Stimulated activated effector memory CD8-positive, alpha-beta T cell treated with anti-CD3 and anti-CD28 coated beads, Interleukin-12 subunit alpha, Interleukin-12 subunit beta, amount 100 ng/mL, for 72 hours (primary cell): Measurements from ENCODE around the gene PTPRN2.
"Not testable (repeated sequence)": the region's sequence is repeated elsewhere in the genome, so short reads cannot be mapped to it uniquely, and the experiment has no call there.

Experiments
- ATAC-seq: fragments of 150-1000 bp; cut with Tn5 transposase; 2 replicates; pipeline ENCODE4 v1.10.0; 2021
- DNase-seq, 2 donors: peaks; one replicate each; pipeline ENCODE4 v3.0.0; 2021 to 2022; ENCODE audit warnings: low spot score in 2 of 2
- H3K27ac Mint-ChIP-seq: one replicate; pipeline ENCODE4 v1.8.0; 2022; ENCODE audit warnings: mild to moderate bottlenecking, mixed read lengths
- H3K36me3 Mint-ChIP-seq: one replicate; pipeline ENCODE4 v1.8.0; 2022; ENCODE audit warnings: mild to moderate bottlenecking, mixed read lengths
- H3K4me1 Mint-ChIP-seq: one replicate; pipeline ENCODE4 v1.8.0; 2022; ENCODE audit warnings: mixed read lengths
- H3K4me3 Mint-ChIP-seq: one replicate; pipeline ENCODE4 v1.8.0; 2022; ENCODE audit warnings: mild to moderate bottlenecking, mixed read lengths
- H3K9me3 Mint-ChIP-seq: one replicate; pipeline ENCODE4 v1.8.0; 2022; ENCODE audit warnings: mixed read lengths

The PTPRN2 gene

GRCh38 chr7:158037211-158037610 lies 550.4 kb downstream of the PTPRN2 start:
- H3K9me3 Mint-ChIP-seq: peaks cover 12% of the 10 kb centered on the region
- no peak for DNase-seq
- no peak overlapping the region for H3K4me3 Mint-ChIP-seq
- no peak overlapping the region for H3K27ac Mint-ChIP-seq
- ATAC-seq: no peak
- H3K36me3 Mint-ChIP-seq: no peaks in the 10 kb centered on the region
- H3K4me1 Mint-ChIP-seq: no peaks in the 10 kb centered on the region

- H3K36me3 Mint-ChIP-seq: no peaks in the 10 kb centered on the region
- peaks cover 11% of the 10 kb centered on the region for H3K9me3 Mint-ChIP-seq
- DNase-seq (no peak), ATAC-seq (no peak)
- no peak overlapping the region for H3K27ac Mint-ChIP-seq
- no peak overlapping the region for H3K4me3 Mint-ChIP-seq
- H3K4me1 Mint-ChIP-seq: no peaks in the 10 kb centered on the region
Measured at GRCh38 chr7:158035343-158035742, 552.3 kb downstream of the PTPRN2 start.

GRCh38 chr7:158034571-158034970 lies 553.1 kb downstream of the PTPRN2 start:
- DNase-seq (no peak), ATAC-seq (no peak)
- Mint-ChIP-seq H3K4me3 (no peak overlapping the region), H3K4me1 (no peaks in the 10 kb centered on the region), H3K27ac (no peak overlapping the region), H3K36me3 (no peaks in the 10 kb centered on the region), H3K9me3 (peaks cover 4% of the 10 kb centered on the region)

- not testable (repeated sequence) for ATAC-seq, H3K27ac Mint-ChIP-seq
Measured at GRCh38 chr7:158033925-158034324, 553.7 kb downstream of the PTPRN2 start.

GRCh38 chr7:158033196-158033595 lies 554.4 kb downstream of the PTPRN2 start:
- no peak overlapping the region for H3K4me3 Mint-ChIP-seq
- no peaks in the 10 kb centered on the region for H3K4me1 Mint-ChIP-seq
- no peak overlapping the region for H3K27ac Mint-ChIP-seq
- ATAC-seq (no peak), DNase-seq (no peak)
- H3K9me3 Mint-ChIP-seq: peaks cover 3% of the 10 kb centered on the region
- no peaks in the 10 kb centered on the region for H3K36me3 Mint-ChIP-seq

More at GRCh38 chr7:158033925-158034324, 553.7 kb downstream of the PTPRN2 start:
- not testable (repeated sequence) for H3K4me3 Mint-ChIP-seq, DNase-seq, H3K9me3 Mint-ChIP-seq, H3K36me3 Mint-ChIP-seq, H3K4me1 Mint-ChIP-seq

GRCh38 chr7:158032561-158033115 lies 555.0 kb downstream of the PTPRN2 start:
- H3K9me3 Mint-ChIP-seq: no peaks in the 10 kb centered on the region
- ATAC-seq: no peak
- no peak for DNase-seq
- H3K4me3 Mint-ChIP-seq: no peak overlapping the region
- no peaks in the 10 kb centered on the region for H3K4me1 Mint-ChIP-seq
- no peaks in the 10 kb centered on the region for H3K36me3 Mint-ChIP-seq
- no peak overlapping the region for H3K27ac Mint-ChIP-seq

GRCh38 chr7:158031867-158032308 lies 555.7 kb downstream of the PTPRN2 start:
- no peaks in the 10 kb centered on the region for H3K9me3 Mint-ChIP-seq

GRCh38 chr7:158030566-158030965 lies 557.1 kb downstream of the PTPRN2 start:
- Mint-ChIP-seq H3K36me3 (no peaks in the 10 kb centered on the region), H3K27ac (no peak overlapping the region), H3K4me1 (no peaks in the 10 kb centered on the region), H3K9me3 (no peaks in the 10 kb centered on the region), H3K4me3 (no peak overlapping the region)
- no peak for DNase-seq
- ATAC-seq: no peak

More at GRCh38 chr7:158031867-158032308, 555.7 kb downstream of the PTPRN2 start:
- ATAC-seq: no peak
- no peaks in the 10 kb centered on the region for H3K4me1 Mint-ChIP-seq
- H3K36me3 Mint-ChIP-seq: no peaks in the 10 kb centered on the region
- no peak overlapping the region for H3K27ac Mint-ChIP-seq
- no peak overlapping the region for H3K4me3 Mint-ChIP-seq
- DNase-seq: no peak

GRCh38 chr7:158030071-158030470 lies 557.6 kb downstream of the PTPRN2 start:
- DNase-seq (no peak), ATAC-seq (no peak)
- no peak overlapping the region for H3K27ac Mint-ChIP-seq
- no peaks in the 10 kb centered on the region for H3K36me3 Mint-ChIP-seq
- no peaks in the 10 kb centered on the region for H3K4me1 Mint-ChIP-seq
- no peak overlapping the region for H3K4me3 Mint-ChIP-seq
- H3K9me3 Mint-ChIP-seq: no peaks in the 10 kb centered on the region

GRCh38 chr7:158029509-158029908 lies 558.1 kb downstream of the PTPRN2 start:
- Mint-ChIP-seq H3K36me3 (no peaks in the 10 kb centered on the region), H3K4me3 (no peak overlapping the region), H3K9me3 (no peaks in the 10 kb centered on the region)

GRCh38 chr7:158028971-158029370 lies 558.7 kb downstream of the PTPRN2 start:
- Mint-ChIP-seq H3K36me3 (no peaks in the 10 kb centered on the region), H3K4me3 (no peak overlapping the region), H3K9me3 (no peaks in the 10 kb centered on the region), H3K4me1 (no peaks in the 10 kb centered on the region), H3K27ac (no peak overlapping the region)
- no peak for ATAC-seq
- no peak for DNase-seq

More at GRCh38 chr7:158029509-158029908, 558.1 kb downstream of the PTPRN2 start:
- H3K4me1 Mint-ChIP-seq: no peaks in the 10 kb centered on the region
- no peak for DNase-seq
- no peak overlapping the region for H3K27ac Mint-ChIP-seq
- ATAC-seq: no peak

GRCh38 chr7:158028290-158028941 lies 559.2 kb downstream of the PTPRN2 start:
- no peaks in the 10 kb centered on the region for H3K4me1 Mint-ChIP-seq
- H3K27ac Mint-ChIP-seq: no peak overlapping the region
- no peaks in the 10 kb centered on the region for H3K9me3 Mint-ChIP-seq
- no peaks in the 10 kb centered on the region for H3K36me3 Mint-ChIP-seq
- no peak for DNase-seq
- no peak overlapping the region for H3K4me3 Mint-ChIP-seq
- ATAC-seq: no peak

GRCh38 chr7:158027646-158028045 lies 560.0 kb downstream of the PTPRN2 start:
- ATAC-seq (no peak), DNase-seq (no peak)
- Mint-ChIP-seq H3K4me1 (no peaks in the 10 kb centered on the region), H3K27ac (no peak overlapping the region), H3K9me3 (no peaks in the 10 kb centered on the region), H3K36me3 (no peaks in the 10 kb centered on the region), H3K4me3 (no peak overlapping the region)

- Mint-ChIP-seq H3K4me1 (no peaks in the 10 kb centered on the region), H3K36me3 (no peaks in the 10 kb centered on the region), H3K27ac (no peak overlapping the region), H3K4me3 (no peak overlapping the region), H3K9me3 (no peaks in the 10 kb centered on the region)
- DNase-seq (no peak), ATAC-seq (no peak)
Measured at GRCh38 chr7:158026636-158027265, 560.9 kb downstream of the PTPRN2 start.

GRCh38 chr7:158025686-158026600 lies 561.7 kb downstream of the PTPRN2 start:
- DNase-seq: no peak

More at GRCh38 chr7:158025686-158026600, 561.7 kb downstream of the PTPRN2 start:
- Mint-ChIP-seq H3K36me3 (no peaks in the 10 kb centered on the region), H3K4me1 (no peaks in the 10 kb centered on the region), H3K4me3 (no peak overlapping the region), H3K27ac (no peak overlapping the region), H3K9me3 (no peaks in the 10 kb centered on the region)
- ATAC-seq: no peak
